Middle frontal gyrus (tissue), 1 donor: ENCODE measurements around the gene RNU6-9.

Experiments used
- DNase-seq: peaks from one replicate; pipeline ENCODE4 v3.0.0-alpha.2; 2015; ENCODE audit warnings: low spot score; ENCODE audit errors: extremely low spot score

RNU6-9 gene

DNA sequence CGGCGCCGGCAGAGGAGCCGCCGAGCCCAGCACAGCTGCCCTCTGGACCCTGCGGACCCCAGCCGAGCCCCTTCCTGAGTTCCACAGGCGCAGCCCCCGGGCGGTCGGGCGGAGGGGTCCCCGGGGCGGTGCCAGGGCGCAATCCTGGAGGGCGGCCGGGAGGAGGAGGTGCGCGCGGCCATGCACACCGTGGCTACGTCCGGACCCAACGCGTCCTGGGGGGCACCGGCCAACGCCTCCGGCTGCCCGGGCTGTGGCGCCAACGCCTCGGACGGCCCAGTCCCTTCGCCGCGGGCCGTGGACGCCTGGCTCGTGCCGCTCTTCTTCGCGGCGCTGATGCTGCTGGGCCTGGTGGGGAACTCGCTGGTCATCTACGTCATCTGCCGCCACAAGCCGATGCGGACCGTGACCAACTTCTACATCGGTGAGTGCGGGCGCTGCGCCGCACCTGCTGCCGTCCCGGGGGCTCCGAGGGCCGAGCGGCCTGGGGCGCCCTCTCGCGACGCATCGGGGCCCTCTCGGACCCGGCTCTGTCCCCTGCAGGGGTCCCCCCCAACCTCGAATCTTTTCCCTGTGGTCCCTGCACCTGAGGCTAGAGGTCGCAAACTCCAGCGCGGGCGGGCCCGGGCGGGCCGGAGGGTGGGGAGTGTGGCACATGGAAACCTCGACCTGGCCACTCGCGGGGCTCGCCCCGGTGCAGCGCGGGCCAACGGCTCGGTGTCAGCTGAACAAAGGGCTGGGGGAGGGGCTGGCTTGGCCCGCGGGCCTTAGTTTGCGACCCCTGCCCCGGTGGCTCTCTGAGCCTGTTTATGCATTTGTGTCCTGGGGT lies 24.3 kb downstream of the RNU6-9 start, which contains the start of gene KISS1R:
Gene KISS1R, plus strand, starts transcription at position 11 of the 829 bp plus-strand sequence. Its CDS starts 170 bp downstream, at position 181.
- DNase-seq, result no peak

DNA sequence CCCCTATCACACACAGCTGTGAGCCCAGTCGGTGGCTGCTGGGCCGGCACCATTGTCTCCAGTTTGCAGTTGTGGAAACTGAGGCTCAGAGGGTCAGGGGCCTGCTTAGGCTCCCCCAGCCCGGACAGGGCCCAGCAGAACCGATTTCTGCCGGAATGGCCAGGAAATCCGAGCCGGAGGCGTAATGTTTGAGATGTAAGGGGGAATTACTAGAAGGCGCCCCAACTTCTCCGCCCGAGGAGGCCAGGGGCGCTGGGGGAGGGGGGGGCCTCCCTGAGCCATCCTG lies 24.8 kb downstream of the RNU6-9 start:
- DNase-seq, result no peak

GRCh38 chr19:918481-919198 lies 25.4 kb downstream of the RNU6-9 start:
- DNase-seq, result no peak

- DNase-seq, result no peak
These were observed 26.1 kb downstream of the RNU6-9 start for GRCh38 chr19:919199-920050.

DNA sequence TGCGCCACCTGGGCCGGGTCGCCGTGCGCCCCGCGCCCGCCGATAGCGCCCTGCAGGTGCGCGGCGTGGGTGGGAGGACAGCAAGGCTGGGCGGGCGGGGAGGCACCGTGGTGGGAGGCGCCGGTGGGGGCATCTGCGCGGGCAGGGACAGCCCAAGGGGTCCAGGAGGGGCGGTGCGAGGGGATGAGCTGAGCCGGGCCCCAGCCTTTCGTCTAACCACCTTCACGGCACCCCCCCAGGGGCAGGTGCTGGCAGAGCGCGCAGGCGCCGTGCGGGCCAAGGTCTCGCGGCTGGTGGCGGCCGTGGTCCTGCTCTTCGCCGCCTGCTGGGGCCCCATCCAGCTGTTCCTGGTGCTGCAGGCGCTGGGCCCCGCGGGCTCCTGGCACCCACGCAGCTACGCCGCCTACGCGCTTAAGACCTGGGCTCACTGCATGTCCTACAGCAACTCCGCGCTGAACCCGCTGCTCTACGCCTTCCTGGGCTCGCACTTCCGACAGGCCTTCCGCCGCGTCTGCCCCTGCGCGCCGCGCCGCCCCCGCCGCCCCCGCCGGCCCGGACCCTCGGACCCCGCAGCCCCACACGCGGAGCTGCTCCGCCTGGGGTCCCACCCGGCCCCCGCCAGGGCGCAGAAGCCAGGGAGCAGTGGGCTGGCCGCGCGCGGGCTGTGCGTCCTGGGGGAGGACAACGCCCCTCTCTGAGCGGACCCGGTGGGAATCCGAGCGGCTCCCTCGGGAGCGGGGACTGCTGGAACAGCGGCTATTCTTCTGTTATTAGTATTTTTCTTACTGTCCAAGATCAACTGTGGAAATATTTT lies 27.0 kb downstream of the RNU6-9 start:
- no peak for DNase-seq

DNA sequence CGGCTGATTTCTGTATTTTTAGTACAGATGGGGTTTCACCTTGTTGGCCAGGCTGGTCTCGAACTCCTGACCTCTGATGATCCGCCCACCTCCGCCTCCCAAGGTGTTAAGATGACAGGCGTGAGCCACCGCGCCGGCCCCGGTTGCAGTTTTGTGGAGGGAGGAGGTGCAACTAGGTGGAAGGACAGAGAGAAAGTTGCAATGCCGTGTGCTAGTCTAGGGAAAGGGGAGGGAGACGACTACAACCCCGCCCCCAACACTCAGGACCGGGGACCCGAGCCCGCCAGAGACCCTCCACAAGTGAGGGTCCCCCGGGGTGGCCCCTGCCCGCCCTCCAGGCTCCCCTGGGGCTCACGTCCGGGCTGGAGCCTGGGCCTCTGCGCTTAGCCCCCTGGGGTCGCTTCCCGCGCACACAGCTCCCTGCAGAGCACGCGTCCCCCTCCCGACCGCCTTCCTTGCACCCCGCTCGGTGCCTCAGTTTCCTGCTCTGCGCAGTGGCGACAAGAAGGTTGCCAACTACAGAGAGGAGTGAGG lies 31.3 kb downstream of the RNU6-9 start:
- no peak for DNase-seq

DNA sequence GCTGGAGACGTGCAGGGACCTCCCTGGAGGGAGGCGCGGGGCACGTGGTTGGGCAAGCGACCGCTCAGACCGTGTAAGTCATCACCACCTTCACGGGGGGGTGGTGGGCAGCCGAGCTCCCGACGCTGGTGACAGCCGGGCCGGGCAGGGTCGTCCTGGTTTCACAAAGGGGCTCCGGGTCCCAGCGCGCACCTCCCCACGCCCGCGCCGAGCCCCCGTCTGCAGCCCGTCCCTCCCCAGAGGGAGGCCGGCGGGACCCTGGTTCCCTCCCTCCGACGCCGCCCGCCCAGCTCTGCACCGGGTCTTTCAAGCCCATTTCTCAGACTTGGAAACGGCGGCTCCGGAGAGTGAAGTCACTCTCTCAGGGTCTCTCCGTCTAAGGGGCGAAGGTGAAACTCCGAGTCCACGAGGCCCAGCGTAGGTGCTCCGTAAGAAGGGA lies 31.8 kb downstream of the RNU6-9 start:
- DNase-seq, result no peak

GRCh38 chr19:925526-926322 lies 32.4 kb downstream of the RNU6-9 start, which contains the start of gene ARID3A:
TSS of gene ARID3A (plus strand) at chr19:926035. CDS start at chr19:929529, 3,494 bp downstream.
- peak; percentile 71 for DNase-seq

DNA sequence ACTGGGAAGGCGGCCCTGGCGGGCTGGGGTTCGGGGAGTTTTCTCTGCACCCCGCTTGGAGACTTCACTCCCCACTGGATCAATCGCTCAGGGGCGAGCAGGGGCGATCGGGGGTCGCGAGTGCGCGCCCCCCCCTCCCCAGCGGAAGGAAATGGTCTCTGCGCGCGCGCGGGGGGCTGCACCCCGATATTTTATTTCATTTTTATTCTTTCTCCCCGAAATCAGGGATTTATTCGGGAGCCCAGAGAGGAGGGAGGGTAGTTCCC lies 33.0 kb downstream of the RNU6-9 start:
- no peak for DNase-seq

DNA sequence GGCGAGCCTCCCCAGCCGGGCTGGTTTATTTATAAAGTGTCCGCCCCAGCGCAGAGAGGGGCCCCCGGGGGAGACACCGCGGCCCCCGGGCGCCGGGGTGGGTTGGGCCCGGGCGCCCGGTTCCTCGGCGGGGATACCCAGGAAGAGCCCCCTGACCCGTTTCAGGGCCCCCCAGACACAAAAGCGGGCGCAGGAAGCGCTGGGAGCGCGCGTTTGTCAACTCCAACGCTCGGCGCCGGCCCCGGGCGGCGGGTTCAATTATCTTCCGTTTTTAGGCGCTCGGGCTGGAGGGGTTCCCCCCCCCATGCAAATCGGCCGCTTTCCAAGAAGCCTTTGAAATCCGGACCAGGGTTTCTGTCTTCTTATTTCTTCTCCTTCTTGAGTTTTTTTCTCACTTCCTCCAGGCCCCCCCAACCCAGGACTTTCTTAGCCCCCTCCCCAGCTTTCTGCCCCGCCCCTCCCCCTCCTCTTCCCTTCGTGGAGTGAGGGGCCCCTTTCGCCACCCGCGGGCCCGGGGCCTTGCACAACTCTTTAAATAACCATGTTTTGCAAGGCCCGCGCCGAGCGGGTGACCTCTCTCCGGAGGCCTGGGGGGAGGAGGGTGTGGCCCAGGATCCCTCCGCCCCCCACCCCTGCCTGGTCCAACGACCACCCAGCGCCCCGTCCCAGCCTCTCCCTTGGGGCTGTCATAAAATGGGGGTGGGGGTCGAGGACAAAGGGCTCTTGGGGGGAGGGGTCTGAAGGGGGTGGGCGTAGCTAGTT lies 33.5 kb downstream of the RNU6-9 start:
- no peak for DNase-seq

- no peak for DNase-seq
These were observed 34.1 kb downstream of the RNU6-9 start for GRCh38 chr19:927351-927779.

- DNase-seq, result no peak
These were observed 34.6 kb downstream of the RNU6-9 start for GRCh38 chr19:927780-928401.

DNA sequence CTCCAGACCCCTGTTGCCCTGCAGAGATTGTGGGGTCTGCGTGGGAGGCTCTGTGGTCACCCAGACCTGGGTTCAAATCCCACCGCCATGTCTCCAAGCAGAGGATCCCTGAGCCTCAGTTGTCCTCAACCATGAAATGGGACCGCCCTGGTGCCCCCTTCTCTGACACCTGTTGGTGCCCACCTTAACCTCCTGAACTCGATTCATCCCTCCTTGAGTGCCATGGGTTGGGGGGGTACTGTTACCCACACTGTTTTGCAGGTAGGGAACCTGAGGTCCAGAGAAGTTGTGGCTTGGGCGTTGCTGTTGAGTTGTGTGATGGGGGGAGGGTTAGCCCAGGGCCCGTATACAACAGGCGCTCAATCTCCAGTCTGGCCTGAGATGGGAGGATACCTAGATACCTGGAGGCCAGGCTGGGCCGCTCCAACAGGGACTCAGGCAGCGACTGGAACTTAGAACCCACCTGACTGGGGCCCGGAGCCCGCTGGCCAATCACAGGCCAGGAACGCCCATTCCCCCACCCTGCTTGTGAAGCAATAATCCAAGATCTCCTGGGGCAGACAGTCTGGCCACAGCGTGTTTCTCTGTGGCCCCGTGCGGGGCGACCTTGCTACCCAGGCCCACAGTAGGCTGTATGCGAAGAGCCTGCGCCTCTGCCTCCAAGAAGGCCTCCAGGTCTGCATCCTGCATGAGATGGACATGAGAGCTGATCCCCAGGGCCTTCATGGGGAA lies 35.4 kb downstream of the RNU6-9 start:
- DNase-seq, result no peak

DNA sequence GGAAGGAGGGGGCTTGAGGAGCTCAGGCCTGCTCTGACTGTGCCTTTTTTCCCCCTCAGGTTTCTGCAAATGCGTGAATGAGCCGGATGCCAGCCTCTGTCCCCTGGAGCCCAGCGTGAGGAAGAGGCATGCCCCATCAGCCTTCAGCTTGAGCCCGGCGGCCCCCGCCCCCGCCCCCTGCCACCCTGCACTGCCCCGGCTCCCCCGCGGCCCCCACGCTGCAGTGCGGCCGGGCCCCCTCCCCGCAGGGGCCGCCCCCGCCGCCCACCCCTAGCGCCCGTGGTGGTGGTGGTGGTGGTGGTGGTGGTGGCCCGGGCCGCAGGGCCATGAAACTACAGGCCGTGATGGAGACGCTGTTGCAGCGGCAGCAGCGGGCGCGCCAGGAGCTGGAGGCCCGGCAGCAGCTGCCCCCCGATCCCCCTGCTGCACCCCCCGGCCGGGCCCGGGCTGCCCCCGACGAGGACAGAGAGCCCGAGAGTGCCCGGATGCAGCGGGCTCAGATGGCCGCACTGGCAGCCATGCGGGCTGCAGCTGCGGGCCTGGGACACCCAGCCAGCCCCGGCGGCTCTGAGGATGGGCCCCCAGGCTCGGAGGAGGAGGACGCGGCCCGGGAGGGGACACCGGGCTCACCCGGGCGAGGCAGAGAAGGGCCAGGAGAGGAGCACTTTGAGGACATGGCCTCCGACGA lies 36.1 kb downstream of the RNU6-9 start:
- no peak for DNase-seq

DNA sequence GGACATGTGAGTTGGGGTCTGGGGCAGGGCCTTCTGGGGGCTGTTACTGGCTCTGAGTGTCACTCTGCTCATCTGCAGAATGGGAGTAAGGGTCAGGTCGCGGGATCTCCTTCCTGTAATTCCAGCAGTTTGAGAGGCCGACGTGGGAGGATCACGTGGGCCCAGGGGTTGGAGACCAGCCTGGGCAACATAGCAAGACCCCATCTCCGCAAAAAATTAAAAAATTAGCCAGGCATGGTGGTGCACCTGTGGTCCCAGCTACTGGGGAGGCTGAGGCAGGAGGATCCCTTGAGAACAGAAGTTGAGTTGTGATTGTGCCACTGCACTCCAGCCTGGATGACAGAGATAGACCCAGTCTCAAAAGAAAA lies 36.6 kb downstream of the RNU6-9 start:
- DNase-seq, result no peak

DNA sequence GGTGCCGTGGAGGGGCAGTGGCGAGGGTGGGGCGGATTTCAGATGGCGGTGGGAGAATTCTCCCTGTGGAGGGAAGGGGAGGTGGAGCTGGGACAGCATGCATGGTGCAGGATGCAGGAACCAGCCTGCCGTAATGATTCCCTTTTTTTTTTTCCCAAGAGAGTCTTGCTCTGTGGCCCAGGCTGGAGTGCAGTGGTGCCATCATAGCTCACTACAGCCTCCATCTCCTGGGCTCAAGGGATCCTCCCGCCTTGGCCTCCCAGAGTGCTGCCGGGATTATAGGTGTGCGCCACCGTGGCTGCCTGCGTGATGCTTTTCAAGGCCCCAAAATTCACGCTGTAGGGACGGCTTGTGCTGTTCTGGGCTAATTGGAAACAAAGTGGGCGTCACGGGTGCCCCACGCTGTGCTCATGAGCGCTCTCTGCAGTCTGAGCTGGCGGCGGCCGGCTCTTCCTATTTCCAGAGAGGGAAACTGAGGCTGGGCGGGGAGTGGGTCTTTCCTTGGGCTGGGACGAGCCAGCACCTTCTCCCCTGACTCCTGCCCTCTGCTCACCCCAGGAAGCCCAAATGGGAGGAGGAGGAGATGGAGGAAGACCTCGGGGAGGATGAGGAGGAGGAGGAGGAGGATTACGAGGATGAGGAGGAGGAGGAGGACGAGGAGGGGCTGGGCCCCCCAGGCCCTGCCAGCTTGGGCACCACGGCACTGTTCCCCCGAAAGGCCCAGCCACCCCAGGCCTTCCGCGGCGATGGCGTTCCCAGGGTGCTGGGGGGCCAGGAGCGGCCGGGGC lies 38.8 kb downstream of the RNU6-9 start:
- DNase-seq, result no peak
